NCI-H128 (cell line): ENCODE results near the gene SLC32A1.

Source experiments
- DNase-seq: peaks from one replicate; lab custom pipeline; 2025; ENCODE audit not compliant: unreplicated experiment; lab: John Stamatoyannopoulos, UW

SLC32A1 gene

DNA sequence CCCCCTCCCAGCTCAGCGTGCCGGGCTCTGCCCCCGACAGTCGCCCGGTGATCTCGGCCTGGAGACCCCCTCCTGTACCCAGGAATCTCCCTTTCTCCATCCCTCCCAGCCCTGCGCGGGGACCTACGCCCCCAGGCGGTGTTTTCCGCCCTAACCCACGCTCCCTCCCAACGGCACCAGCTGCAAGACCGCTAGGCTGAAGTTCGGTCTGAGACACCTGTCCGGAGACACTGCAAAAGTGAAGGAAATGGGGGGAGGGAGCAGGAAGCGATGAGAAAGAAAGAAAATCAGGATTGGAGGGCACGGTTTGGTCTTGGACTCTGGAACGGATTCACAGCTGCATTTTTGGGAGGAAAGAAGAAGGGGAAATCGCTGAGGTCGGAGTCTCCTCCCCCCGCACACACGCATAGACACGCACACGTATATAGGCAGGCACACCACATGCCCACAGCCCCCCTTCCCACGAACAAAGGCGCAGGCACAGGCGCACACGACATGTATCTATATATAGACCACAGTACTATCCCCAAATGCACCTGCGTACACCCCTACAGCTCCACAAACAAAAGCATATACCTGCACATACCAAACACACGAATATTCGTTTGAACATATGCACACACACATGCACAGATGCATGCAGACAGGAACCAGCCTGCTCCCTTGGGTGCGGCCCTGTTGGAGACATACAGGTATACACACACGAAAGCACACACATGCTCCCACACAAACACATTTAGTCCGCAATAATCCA, 1.0 kb downstream of the SLC32A1 start:
- no peak for DNase-seq

DNA sequence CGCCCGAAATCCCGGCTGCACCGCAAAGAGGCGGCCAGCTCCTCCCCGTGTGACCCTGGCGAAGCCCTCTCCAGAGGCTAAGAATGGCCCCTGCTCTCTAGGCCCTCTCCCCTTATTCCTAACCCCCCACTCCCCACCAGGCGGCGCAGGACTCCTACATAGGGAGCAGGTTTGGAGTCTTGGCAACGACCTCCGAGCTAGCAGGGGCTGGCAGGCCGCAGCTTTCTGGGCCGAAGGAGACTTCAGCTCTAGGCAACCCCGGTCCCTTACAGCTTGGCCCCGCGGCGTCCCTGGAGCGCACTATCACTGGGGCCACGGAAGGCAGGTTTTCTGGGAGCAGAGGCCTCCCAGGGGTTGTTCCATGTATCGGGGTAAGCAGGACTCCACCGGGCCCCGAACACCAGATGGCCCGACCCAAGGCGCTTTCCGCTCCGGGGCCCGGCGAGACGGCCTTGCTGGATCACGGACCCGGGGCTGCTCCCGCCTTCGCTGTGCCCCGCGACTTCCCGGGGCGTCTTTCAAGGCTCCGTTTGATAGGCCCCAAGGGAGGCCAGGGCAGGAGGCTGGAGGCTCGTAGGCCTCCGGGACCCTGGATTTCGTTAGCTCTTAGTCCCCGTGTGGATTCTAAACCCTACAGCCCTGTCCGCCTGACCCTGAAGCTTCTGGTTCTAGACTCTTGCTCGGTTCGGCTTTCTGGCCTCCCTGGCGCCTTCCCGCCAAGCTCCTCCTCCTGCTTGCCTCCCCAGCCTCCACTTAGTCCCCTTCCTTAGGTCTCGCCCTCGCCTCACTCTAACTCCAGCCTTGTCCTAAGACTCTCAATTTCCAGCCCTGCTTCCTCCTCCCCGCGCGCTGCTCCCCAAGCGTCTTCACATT, 1.9 kb downstream of the SLC32A1 start:
- no peak for DNase-seq

DNA sequence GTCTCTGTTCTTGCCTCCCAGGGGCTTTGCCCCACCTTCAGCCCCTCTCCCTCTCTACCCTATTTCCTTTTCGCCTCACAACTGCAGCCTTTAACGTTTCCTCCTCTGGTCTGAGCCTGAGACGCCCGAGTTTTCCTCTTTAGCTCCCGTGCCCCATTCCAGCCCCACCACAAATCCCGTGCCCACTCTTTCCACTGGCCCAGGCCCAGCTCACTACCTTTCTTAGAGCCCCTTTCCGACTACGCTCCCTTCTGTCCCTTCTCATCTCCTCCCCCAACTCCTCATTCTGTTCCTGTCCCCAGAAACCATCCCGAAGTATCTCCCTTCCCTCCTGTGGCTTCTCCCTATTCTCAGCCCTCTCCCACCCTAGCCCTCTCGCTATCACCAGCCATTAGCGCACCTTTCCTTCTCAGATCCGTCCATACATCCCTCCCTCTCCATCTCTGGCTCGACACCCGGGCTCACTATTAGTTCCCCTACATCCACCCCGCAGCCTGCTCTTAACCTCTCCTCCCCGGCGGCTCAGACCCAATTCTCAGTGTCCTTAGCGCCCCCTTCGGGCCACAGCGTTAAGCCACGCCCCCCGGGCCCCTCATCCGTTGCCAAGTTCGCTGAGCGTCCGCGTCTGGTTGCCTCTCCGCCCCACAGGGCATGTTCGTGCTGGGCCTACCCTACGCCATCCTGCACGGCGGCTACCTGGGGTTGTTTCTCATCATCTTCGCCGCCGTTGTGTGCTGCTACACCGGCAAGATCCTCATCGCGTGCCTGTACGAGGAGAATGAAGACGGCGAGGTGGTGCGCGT, 2.7 kb downstream of the SLC32A1 start:
- DNase-seq: no peak

DNA sequence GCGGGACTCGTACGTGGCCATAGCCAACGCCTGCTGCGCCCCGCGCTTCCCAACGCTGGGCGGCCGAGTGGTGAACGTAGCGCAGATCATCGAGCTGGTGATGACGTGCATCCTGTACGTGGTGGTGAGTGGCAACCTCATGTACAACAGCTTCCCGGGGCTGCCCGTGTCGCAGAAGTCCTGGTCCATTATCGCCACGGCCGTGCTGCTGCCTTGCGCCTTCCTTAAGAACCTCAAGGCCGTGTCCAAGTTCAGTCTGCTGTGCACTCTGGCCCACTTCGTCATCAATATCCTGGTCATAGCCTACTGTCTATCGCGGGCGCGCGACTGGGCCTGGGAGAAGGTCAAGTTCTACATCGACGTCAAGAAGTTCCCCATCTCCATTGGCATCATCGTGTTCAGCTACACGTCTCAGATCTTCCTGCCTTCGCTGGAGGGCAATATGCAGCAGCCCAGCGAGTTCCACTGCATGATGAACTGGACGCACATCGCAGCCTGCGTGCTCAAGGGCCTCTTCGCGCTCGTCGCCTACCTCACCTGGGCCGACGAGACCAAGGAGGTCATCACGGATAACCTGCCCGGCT, 3.4 kb downstream of the SLC32A1 start:
- no peak for DNase-seq

DNA sequence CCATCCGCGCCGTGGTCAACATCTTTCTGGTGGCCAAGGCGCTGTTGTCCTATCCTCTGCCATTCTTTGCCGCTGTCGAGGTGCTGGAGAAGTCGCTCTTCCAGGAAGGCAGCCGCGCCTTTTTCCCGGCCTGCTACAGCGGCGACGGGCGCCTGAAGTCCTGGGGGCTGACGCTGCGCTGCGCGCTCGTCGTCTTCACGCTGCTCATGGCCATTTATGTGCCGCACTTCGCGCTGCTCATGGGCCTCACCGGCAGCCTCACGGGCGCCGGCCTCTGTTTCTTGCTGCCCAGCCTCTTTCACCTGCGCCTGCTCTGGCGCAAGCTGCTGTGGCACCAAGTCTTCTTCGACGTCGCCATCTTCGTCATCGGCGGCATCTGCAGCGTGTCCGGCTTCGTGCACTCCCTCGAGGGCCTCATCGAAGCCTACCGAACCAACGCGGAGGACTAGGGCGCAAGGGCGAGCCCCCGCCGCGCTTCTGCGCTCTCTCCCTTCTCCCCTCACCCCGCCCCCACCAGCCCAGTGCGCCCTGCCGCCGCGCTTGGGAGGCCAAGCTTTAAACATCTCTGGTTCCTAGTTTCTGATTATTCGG, 4.0 kb downstream of the SLC32A1 start:
- no peak for DNase-seq

DNA sequence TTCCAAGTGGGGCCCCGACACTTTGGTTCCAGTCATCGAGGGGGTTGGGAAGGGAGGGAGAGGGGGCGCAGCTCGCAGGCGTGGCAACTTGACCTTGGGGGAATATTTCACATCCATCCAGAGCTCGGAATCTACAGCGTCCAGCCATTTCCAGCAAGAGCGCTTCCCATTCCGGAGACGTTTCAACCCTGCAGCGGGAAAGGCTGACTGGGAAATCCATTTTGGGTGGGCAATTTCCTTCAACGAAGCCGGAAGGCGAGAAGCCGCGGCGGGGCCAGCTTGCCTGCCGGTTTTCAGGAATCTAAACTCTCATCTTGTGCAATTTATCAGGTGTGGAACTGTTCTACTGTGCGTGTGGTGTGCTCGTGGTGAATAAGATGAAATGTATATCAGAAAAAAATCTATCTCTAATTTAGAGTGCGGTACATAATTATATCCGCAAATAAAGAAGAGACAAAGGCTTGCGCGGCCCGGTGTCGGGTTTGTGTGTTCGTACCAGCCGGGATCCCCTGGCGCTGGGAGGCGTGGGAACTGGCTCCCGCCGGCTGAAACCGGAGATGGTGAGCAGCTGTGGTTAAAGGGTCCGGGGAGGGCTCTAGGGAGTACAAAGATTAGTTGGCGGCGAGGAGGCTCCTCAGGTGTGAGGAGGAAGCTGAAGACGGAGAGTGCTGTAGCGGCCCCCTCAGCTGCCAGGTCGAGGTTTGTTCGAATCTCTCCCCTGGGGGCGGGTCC, 4.8 kb downstream of the SLC32A1 start:
- peak; percentile 63 for DNase-seq

DNA sequence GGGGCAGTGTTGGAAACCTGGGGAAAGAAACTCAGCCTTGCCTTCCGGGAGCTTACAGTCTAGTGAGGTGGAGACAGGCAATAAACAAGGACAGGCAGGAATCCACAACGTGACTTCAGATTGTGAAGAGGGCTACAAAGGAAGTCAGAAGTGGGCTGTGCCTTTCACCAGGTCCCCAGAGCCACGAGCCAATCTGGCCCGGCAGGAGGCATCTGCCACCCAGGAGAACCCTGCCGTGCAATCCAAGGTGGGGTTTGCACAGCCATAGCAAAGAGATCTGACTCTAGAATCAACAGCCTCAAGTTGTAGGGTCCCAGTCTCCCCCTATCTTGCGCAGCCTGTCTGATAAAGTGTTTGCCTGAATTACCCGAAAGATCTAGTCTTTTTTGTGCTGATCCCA, 5.5 kb downstream of the SLC32A1 start:
- DNase-seq: no peak

DNA sequence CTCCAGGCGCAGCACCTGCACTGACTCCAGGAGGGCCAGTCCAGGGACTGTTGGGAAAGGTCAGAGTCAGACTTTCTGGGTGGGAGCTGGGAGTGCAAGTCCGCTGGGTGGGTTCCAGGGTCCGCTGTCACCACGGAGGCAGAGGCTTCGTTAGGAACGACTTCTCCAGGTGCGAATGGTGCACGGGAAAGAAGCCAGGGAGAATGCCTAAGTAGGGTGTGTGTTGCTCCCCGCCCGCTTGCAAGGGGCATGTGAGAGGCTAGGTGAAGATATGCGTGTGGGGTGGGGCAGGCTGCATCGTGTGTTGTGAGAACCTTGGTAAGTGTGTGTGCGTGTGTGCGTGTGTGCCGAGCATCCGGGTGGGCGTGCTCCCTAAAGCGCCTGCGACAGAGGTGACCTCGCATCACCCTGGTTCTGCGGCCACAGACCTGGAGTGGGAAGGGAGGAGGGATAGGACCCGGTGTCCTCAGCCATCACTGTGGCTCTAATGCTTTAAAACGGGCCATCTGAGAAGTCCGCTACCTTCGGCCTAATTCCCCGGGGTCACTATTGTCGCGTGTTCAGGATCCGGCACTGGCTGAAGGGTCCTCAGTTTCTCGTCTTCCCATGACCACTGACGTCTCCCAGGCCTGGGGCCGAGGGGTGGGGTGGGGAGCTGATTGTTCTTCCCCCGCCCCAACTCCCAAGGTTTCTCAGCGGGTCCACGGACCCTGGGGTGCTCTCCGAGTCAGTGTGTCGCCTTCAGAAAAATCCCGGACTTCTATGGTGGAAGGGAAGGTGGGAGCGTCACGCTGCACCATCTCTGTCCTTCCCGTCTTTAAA, 6.1 kb downstream of the SLC32A1 start:
- no peak for DNase-seq

DNA sequence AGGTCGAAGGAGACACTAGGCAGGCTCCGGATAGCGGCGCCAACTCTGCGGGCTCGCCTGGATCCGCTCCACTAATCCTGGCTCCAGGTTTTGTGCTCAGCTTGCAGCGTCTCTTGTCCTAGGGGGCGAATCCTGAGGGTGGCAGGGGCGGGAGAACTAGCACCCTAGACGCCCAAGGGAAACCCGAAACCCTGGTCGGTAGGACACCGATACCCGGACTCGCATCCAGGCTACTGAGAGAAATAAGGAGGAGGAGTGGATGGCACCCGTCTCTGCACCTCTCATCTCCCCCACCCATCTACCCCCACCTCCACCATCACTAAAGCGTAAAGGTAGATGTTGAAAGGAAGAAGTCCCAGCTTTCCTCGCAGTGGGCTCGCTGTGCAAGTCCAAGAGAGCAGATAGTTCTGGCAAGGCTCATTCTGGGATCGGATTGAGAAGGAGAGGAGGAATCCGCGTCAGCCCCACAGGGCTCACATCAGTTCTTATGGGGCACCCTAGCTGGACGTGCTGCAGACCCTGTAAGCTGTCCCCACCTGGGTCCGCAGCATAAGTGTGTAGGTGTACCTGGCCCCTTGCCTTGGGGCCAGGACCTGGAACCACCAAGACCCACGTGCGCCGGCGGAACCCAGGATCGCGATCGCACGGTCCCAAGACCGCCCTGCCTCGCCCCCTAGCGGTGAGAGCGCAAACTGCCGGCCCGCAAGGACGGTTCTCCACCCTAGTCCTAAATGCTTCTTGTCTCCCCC, 6.9 kb downstream of the SLC32A1 start:
- DNase-seq: peak; percentile 82

DNA sequence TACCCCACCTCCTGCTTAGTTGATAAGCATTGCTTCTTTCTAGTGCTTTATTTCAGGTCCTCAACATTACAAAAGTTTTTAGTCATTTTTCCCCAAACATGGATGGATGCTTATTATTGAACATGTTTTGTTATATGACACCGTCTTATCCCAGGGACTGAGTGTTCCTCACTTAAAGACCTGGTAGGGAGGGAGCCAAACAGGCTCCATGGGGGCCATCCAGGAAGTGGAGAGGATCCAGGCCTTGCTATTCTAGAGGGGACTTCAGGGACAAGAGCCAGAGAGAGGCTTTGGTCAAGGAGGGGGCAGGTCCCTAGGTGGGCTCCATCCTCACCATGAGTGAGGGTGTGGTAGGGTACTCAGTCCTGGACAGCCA, 7.4 kb downstream of the SLC32A1 start:
- DNase-seq: no peak

DNA sequence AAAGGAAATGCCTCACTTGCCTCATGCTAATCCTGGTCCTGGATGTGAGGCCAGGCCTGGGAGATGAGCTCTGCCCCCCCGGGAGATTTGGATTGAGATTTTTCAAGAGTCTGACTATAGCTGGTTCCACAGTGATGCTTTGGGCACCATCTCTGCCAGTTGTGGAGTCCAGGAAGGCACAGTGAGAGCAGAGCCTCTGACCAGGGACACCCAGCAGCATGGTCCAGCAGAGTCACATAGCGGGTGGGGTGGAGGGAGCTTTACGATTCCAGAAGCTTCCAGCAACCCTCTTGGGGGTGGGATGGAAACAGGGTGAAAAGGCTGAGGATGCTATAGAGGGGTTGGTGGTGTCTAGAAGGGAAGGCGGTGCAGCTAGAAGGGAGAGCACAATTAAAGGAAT, 8.7 kb downstream of the SLC32A1 start:
- DNase-seq: no peak

DNA sequence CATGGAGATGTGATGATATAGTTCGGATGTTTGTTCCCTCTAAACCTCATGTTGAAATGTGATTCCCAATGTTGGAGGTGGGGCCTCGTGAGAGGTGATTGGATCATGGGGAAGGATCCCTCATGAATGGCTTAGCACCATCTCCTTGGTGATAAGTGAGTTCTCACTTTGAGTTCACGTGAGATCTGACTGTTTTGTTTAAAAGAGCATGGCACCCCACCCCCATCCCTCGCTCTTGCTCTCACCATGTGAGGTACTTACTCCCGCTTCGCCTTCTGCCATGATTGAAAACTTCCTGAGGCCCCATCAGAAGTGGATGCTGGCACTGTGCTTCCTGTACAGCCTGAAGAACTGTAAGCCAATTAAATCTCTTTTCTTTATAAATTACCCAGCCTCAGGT, 10.9 kb downstream of the SLC32A1 start:
- DNase-seq: no peak

DNA sequence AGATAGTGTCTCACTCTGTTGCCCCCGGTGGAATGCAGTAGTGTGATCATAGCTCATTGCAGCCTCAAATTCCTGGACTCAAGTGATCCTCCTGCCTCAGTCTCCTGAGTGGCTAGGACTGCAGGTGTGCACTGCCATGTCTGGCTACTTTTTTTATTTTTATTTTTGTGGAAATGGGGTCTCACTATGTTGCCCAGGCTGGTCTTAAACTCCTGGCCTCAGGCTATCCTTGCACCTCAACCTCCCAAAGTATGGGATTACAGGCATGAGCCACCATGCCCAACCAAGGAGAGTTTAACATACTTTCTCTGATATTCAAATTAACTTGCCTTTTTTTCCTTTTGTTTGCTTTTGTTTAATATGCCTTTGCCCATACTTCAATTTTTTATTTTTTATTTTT, 13.6 kb downstream of the SLC32A1 start:
- no peak for DNase-seq

DNA sequence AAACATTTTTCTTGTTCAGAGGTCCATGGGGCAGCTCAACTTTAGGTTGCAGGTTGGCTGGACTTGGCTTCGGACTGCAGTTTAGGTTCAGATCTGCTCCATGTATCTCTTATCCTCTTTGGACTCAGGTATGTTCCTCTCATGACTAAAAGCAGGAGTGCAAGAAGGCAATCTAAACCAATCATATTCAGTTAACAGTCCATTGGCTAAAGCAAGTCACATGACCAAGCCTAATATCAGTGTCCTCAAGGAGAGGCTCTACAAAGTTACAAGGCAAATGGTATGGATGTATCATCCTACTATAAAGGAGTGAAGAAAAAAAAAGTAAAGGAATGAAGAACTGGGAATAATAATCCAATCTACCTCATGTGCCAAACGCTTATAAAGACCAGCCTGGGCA, 21.5 kb downstream of the SLC32A1 start:
- DNase-seq: no peak

DNA sequence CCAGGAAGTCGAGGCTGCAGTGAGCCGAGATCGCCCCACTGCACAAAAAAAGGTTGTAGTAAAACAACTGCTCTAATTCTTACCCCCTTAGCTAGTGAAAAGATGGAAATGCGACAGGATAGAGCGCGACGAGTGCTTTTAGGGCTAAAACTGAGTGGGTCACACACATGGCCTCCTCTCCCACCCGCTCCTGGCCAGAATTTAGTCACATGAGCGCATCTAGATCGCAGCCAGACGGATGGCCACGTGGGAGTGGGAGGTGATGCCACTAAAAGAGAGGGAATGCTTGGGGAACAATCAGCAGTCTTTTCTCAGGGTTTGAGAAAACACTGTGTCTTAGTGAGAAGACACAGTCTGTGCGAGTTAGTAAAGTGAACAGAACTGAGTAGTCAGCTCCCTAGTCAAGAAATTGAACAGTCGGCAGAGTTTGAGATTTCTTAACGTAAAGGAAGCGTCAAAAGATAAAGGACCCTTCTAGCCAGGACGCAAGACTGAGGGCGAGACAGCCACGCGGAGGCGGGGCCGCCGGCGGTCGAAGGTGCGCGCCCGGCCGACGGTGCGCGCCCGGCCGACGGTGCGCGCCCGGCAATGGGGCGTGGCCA, 23.3 kb downstream of the SLC32A1 start:
- DNase-seq: no peak

DNA sequence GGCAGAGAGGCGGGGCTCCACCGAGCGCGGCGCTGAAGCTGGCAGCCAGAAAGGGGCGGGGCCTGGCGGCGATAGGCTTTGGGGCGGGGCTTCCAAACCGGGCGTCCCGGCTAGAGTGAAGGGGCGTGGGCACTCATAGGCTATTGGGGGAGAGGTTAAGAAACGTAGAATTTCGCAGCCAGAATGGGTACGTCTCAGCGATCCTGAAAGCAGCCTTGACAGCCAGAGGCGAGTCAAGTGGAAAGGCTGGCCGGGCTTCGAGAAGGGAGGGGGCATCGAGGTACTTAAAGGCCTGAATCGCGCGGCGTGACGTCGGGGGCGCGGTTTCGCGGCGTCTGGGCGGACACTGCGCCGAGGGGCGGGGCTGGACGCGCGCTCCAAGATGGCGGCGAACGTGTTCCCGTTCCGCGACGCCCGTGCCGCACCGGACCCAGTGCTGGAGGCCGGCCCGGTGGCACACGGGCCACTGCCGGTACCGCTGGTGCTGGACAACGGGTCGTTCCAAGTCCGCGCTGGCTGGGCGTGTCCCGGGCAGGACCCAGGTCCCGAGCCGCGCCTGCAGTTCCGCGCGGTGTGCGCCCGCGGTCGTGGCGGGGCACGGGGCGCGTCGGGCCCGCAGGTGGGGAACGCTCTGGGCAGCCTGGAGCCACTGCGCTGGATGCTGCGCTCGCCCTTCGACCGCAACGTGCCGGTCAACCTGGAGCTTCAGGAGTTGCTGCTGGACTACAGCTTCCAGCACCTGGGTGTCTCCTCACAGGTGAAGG, 24.0 kb downstream of the SLC32A1 start, which contains the start of gene ACTR5:
Gene ACTR5 (plus strand): TSS at position 364 of the 764 bp plus-strand sequence. CDS start 19 bp downstream, at position 383.
- DNase-seq: peak; percentile 87

DNA sequence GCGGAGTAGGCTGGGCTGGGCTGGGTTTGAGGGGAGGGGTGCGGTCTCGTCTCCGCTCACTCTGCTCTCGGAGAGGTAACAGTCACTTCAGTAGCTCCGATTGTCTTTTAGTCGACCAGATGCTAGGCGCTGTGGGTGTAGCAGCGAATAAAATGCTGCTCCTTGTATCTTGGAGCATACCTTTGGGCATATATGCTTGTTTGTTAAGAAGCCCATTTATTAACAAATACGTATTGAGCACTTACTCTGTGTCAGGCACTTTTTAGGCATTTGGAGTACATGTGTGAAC, 24.5 kb downstream of the SLC32A1 start:
- DNase-seq: no peak
